Parathyroid adenoma (tissue), 2 donors: ENCODE data around the gene SCN4B.

Source experiments
- H2AFZ ChIP-seq: fragments of 300-600 bp; sonication (generic); one replicate; pipeline ENCODE4 v1.7.0; 2017; ENCODE audit warnings: antibody characterized with exemption, mild to moderate bottlenecking
- H3K27ac ChIP-seq: fragments of 300-600 bp; sonication (generic); one replicate; pipeline ENCODE4 v1.7.0; 2017
- H3K27me3 ChIP-seq: fragments of 300-600 bp; sonication (generic); one replicate; pipeline ENCODE4 v1.7.0; 2017; ENCODE audit warnings: low read length; ENCODE audit not compliant: control insufficient read depth, insufficient read depth
- H3K36me3 ChIP-seq: fragments of 300-600 bp; sonication (generic); one replicate; pipeline ENCODE4 v1.7.0; 2017; ENCODE audit warnings: low read length; ENCODE audit not compliant: control insufficient read depth, insufficient read depth
- H3K4me1 ChIP-seq: fragments of 300-600 bp; sonication (generic); one replicate; pipeline ENCODE4 v1.7.0; 2017; ENCODE audit warnings: control low read depth
- H3K4me2 ChIP-seq: fragments of 300-600 bp; sonication (generic); one replicate; pipeline ENCODE4 v1.7.0; 2017; ENCODE audit warnings: low read length
- H3K4me3 ChIP-seq: fragments of 300-600 bp; sonication (generic); one replicate; pipeline ENCODE4 v1.7.0; 2017; ENCODE audit warnings: low read depth, low read length
- H3K79me2 ChIP-seq: fragments of 300-600 bp; sonication (generic); one replicate; pipeline ENCODE4 v1.7.0; 2017; ENCODE audit warnings: control low read depth
- H3K9ac ChIP-seq: fragments of 300-600 bp; sonication (generic); one replicate; pipeline ENCODE4 v1.7.0; 2017; ENCODE audit warnings: mild to moderate bottlenecking
- H3K9me3 ChIP-seq: fragments of 300-600 bp; sonication (generic); one replicate; pipeline ENCODE4 v1.7.0; 2017; ENCODE audit warnings: low read length; ENCODE audit not compliant: control insufficient read depth
- CTCF ChIP-seq: fragments of 300-600 bp; sonication (generic); IDR thresholded peaks from one replicate; pipeline ENCODE4 v1.7.0; 2017; ENCODE audit warnings: antibody characterized with exemption, mild to moderate bottlenecking
- donor health status: primary hyperparathyroidism.

Gene SCN4B

GRCh38 chr11:118106789-118107335, 45.8 kb downstream of the SCN4B start:
- Histone ChIP-seq H3K4me1 (no peaks in the 10 kb centered on the region), H2AFZ (no peak overlapping the region), H3K79me2 (no peaks in the 10 kb centered on the region), H3K9me3 (no peaks in the 10 kb centered on the region), H3K4me3 (no peak overlapping the region), H3K36me3 (no peaks in the 10 kb centered on the region), H3K4me2 (no peak overlapping the region), H3K27me3 (no peaks in the 10 kb centered on the region), H3K27ac (no peak overlapping the region), H3K9ac (no peak overlapping the region)
- no peak for TF ChIP-seq CTCF

DNA sequence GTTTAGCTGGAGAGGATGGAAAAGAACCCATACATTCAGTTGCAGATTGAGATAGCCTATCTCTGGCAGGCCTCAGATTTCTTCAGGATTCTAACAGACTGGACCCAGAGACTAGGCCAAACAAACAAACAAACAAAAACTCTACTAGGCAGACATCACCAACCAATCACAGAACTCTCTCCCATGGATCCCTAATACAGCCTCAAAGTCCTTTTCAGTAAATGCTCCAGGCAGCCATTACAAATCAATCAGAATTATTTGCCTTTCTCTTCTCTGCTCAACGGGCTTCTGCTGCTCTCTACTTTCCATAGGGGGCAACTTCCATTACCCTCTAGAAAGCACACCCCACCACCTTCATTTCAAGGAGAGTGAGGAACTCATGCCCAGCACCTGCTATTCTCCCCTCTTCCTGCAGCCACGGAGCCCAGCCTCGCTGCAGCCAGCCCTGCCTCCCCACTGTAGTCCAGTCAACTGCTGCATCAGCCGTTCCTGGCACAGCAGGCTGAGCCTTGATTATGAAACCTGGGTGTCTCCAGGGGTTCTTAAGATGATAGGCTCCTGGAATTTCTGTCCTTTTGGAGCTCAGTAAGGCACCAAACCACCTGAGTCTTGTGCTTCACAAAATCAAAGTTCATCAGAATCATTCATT, 46.8 kb downstream of the SCN4B start:
- TF ChIP-seq CTCF = no peak

GRCh38 chr11:118104491-118104890, 48.1 kb downstream of the SCN4B start:
- H3K9ac ChIP-seq = no peak overlapping the region
- H3K79me2 ChIP-seq = no peaks in the 10 kb centered on the region

More for the DNA sequence above, 46.8 kb downstream of the SCN4B start:
- no peaks in the 10 kb centered on the region for H3K27me3 ChIP-seq
- H3K4me3 ChIP-seq = no peak overlapping the region
- H2AFZ ChIP-seq = no peak overlapping the region
- no peaks in the 10 kb centered on the region for H3K79me2 ChIP-seq
- H3K9ac ChIP-seq = no peak overlapping the region
- no peaks in the 10 kb centered on the region for H3K36me3 ChIP-seq
- no peaks in the 10 kb centered on the region for H3K4me1 ChIP-seq
- no peak overlapping the region for H3K4me2 ChIP-seq
- no peak overlapping the region for H3K27ac ChIP-seq
- H3K9me3 ChIP-seq = no peaks in the 10 kb centered on the region

GRCh38 chr11:118102721-118103261, 49.8 kb downstream of the SCN4B start:
- H3K4me3 ChIP-seq = no peak overlapping the region
- H3K4me1 ChIP-seq = no peaks in the 10 kb centered on the region

More at GRCh38 chr11:118104491-118104890, 48.1 kb downstream of the SCN4B start:
- Histone ChIP-seq H3K36me3 (no peaks in the 10 kb centered on the region), H3K4me3 (no peak overlapping the region), H3K27ac (no peak overlapping the region), H2AFZ (no peak overlapping the region), H3K4me1 (no peaks in the 10 kb centered on the region), H3K9me3 (no peaks in the 10 kb centered on the region), H3K27me3 (no peaks in the 10 kb centered on the region), H3K4me2 (no peak overlapping the region)
- TF ChIP-seq CTCF = no peak

More at GRCh38 chr11:118102721-118103261, 49.8 kb downstream of the SCN4B start:
- Histone ChIP-seq H3K9ac (no peak overlapping the region), H3K36me3 (no peaks in the 10 kb centered on the region), H3K9me3 (no peaks in the 10 kb centered on the region), H3K27ac (no peak overlapping the region), H3K79me2 (no peaks in the 10 kb centered on the region), H3K27me3 (no peaks in the 10 kb centered on the region), H2AFZ (no peak overlapping the region), H3K4me2 (no peak overlapping the region)
- no peak for TF ChIP-seq CTCF
